Ovary (tissue), 9 donors: ENCODE measurements around the gene PBLD. TPM values are rescaled to one million over a fixed set of nuclear protein-coding genes. Genes with fewer than 3 reads are reported as not detected.

Experiments used
- DNase-seq, 5 donors: peaks; one replicate each; pipeline ENCODE4 v3.0.0-alpha.2; 2019 to 2020
- H3K27ac ChIP-seq, 2 donors: fragments of 200-600 bp; one replicate each; pipeline versions ENCODE4 v1.5.1 to v1.8.0; 2019 to 2022
- H3K27me3 ChIP-seq: fragments of 200-600 bp; one replicate; pipeline ENCODE4 v1.8.0; 2022
- H3K36me3 ChIP-seq: fragments of 200-600 bp; sonication (generic); one replicate; pipeline ENCODE4 v1.5.1; 2019
- H3K4me1 ChIP-seq: one replicate; pipeline ENCODE4 v1.8.1; 2013; ENCODE audit warnings: mild to moderate bottlenecking, moderate library complexity; ENCODE audit not compliant: insufficient read depth
- H3K4me3 ChIP-seq: fragments of 200-600 bp; sonication (generic); one replicate; pipeline ENCODE4 v1.5.1; 2017
- H3K9me3 ChIP-seq, 2 donors: fragments of 200-600 bp in 1 of 2; sonication (generic) in 1 of 2; one replicate each; pipeline versions ENCODE4 v1.5.1 to v1.8.1; 2013 to 2019; ENCODE audit warnings: mild to moderate bottlenecking in 1 of 2, moderate library complexity in 1 of 2
- EP300 ChIP-seq: sonication (generic); formaldehyde crosslinking; IDR thresholded peaks from one replicate; pipeline ENCODE4 v1.6.1; 2017; ENCODE audit warnings: antibody characterized with exemption
- POLR2A ChIP-seq: fragments of 450-650 bp; IDR thresholded peaks from one replicate; pipeline ENCODE4 v1.6.1; 2017; ENCODE audit warnings: antibody characterized with exemption, mild to moderate bottlenecking, moderate library complexity
- WGBS, 3 donors: extraction: QIAGEN DNeasy Blood & Tissue Kit in 1 of 3; methylation state at CpG; one replicate each; pipeline versions ENCODE4 v1.1.5 to v1.1.7; 2013 to 2017; 5-methylcytosine and 5-hydroxymethylcytosine counted together
- intact Hi-C, 4 donors: fragments of 100-400 bp; cut with DNase I; formaldehyde crosslinking; loops; one replicate each; pipeline versions ENCODE4 v1.11.0 to v1.15.1; 2022 to 2023
- polyA plus RNA-seq, 2 donors: library from polyadenylated mRNA; stranded (reverse); fragments of 200-250 nt in 1 of 2; fragments of 350-450 nt in 1 of 2; fragmentation: Illumina TruSeq in 1 of 2; extraction: RNeasy Lipid Tissue Mini Kit (QIAGEN cat#74804) in 1 of 2; gene quantifications; one replicate each; pipeline ENCODE4 v1.2.3, GENCODE V29; 2013 to 2014
- total RNA-seq, 7 donors: library from RNA; depleted of rRNA in 2 of 7; stranded (reverse); fragments of >200 nt in 2 of 7; fragmentation: NEBNext Ultra II Directional in 3 of 7; extraction: Animal tissue kit (Norgen Biotek cat#: 25700) in 3 of 7; gene quantifications; one replicate each; pipeline versions ENCODE4 v1.1.0 to v1.2.4, GENCODE V29; 2016 to 2023
- TF ChIP-seq, protein P1 (sequence below), 3 donors: fragments of 450-650 bp in 2 of 3; fragments of 200-600 bp in 1 of 3; IDR thresholded peaks; one replicate each; pipeline versions ENCODE4 v1.5.1 to v1.8.0; 2016 to 2022; ENCODE audit warnings: antibody characterized with exemption in 3 of 3, mild to moderate bottlenecking in 1 of 3
- donor health status: DM: no; HTN: no; CAD: no; lungs with moderate emphysema.
- donor health status: DM: no; HTN: no; CAD: no.
- donor health status: Bipolar disorder and iron deficiency.
- donor health status: DM: yes; HTN: yes; CAD: no.
- donor health status: DM: no; HTN: no; CAD: no.
- donor health status: DM: yes; HTN: yes; CAD: no.

PBLD gene
- total and polyA plus RNA-seq, 9 donors = 2.5 to 7.8 (median 3.0) TPM

- Histone ChIP-seq H3K27ac (no peak overlapping the region), H3K27me3 (no peaks in the 10 kb centered on the region), H3K9me3 (no peaks in the 10 kb centered on the region), H3K36me3 (no peaks in the 10 kb centered on the region), H3K4me3 (no peak overlapping the region), H3K4me1 (no peaks in the 10 kb centered on the region)
- intact Hi-C loops = no loop called here
- TF ChIP-seq, protein P1, sequence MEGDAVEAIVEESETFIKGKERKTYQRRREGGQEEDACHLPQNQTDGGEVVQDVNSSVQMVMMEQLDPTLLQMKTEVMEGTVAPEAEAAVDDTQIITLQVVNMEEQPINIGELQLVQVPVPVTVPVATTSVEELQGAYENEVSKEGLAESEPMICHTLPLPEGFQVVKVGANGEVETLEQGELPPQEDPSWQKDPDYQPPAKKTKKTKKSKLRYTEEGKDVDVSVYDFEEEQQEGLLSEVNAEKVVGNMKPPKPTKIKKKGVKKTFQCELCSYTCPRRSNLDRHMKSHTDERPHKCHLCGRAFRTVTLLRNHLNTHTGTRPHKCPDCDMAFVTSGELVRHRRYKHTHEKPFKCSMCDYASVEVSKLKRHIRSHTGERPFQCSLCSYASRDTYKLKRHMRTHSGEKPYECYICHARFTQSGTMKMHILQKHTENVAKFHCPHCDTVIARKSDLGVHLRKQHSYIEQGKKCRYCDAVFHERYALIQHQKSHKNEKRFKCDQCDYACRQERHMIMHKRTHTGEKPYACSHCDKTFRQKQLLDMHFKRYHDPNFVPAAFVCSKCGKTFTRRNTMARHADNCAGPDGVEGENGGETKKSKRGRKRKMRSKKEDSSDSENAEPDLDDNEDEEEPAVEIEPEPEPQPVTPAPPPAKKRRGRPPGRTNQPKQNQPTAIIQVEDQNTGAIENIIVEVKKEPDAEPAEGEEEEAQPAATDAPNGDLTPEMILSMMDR (IDR thresholded peaks at IDR 0.05) = no peak
- TF ChIP-seq EP300 (no peak), POLR2A (no peak)
- no peak for DNase-seq
These were observed 22.2 kb downstream of the PBLD start for GRCh38 chr10:68310531-68310930.

DNA sequence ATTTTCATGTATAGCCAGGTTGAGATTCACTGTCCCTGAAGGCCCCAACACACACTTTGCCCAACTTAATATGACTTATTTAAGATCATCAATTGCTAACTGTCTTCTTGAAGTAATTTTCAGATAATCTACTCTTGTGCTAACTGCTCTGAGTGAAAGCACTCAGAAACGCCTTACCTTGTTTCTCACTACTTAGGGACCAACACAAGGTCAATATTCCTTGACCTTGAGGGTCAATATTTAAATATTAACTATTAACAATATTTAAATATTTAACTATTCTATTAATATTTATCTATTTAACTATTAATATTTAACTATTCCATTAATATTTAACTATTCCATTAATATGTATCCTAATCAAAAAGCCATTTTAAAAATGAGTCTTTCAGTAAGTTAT lies 26.9 kb downstream of the PBLD start:
- Histone ChIP-seq H3K36me3 (no peaks in the 10 kb centered on the region), H3K4me3 (no peak overlapping the region), H3K9me3 (no peaks in the 10 kb centered on the region), H3K27me3 (no peaks in the 10 kb centered on the region), H3K4me1 (no peaks in the 10 kb centered on the region), H3K27ac (no peak overlapping the region)
- DNase-seq = no peak
- WGBS, 3 donors = 0 to 54% (median 0%) methylated on average over 1 of the region's 1 CpG
- TF ChIP-seq EP300 (no peak), POLR2A (no peak)
- TF ChIP-seq, protein P1 (IDR thresholded peaks at IDR 0.05) = no peak
- intact Hi-C loops = no loop called here

- Histone ChIP-seq H3K36me3 (no peaks in the 10 kb centered on the region), H3K4me3 (no peak overlapping the region), H3K4me1 (no peaks in the 10 kb centered on the region), H3K27me3 (no peaks in the 10 kb centered on the region), H3K27ac (no peak overlapping the region), H3K9me3 (no peaks in the 10 kb centered on the region)
- 63 to 72% (median 65%) methylated on average over 7 of the region's 7 CpGs for WGBS, 3 donors
- no peak for TF ChIP-seq EP300
- TF ChIP-seq, protein P1 (IDR thresholded peaks at IDR 0.05) = no peak
- TF ChIP-seq POLR2A = no peak
- intact Hi-C loops = no loop called here
- no peak for DNase-seq
These were observed 28.8 kb downstream of the PBLD start for GRCh38 chr10:68303849-68304412.

DNA sequence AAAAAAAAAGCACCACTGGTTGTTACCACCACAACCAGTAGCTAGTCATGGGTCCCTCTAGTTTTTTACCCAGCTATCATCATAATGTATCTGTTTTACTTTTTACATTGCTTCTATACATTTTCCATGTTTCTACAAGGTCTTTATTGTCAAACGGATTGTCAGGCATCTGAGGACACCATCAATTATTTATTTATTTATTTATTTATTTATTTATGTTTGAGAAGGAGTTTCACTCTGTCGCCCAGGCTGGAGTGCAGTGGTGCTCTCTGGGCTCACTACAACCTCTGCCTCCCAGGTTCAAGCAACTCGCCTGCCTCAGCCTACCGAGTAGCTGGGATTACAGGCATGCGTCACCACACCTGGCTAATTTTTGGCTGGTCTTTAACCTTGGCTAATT lies 29.9 kb downstream of the PBLD start:
- no peak overlapping the region for H3K27ac ChIP-seq
- no peak for DNase-seq
- H3K27me3 ChIP-seq = no peaks in the 10 kb centered on the region
- H3K9me3 ChIP-seq = no peaks in the 10 kb centered on the region
- no peak overlapping the region for H3K4me3 ChIP-seq
- no peaks in the 10 kb centered on the region for H3K36me3 ChIP-seq
- no peaks in the 10 kb centered on the region for H3K4me1 ChIP-seq
- WGBS, 3 donors = 71 to 82% (median 73%) methylated on average over 5 of the region's 5 CpGs
- intact Hi-C loops = no loop called here
- no peak for TF ChIP-seq EP300
- TF ChIP-seq, protein P1 (IDR thresholded peaks at IDR 0.05) = no peak
- no peak for TF ChIP-seq POLR2A
